ENCODE results near the gene DNAJB9.

DNA sequence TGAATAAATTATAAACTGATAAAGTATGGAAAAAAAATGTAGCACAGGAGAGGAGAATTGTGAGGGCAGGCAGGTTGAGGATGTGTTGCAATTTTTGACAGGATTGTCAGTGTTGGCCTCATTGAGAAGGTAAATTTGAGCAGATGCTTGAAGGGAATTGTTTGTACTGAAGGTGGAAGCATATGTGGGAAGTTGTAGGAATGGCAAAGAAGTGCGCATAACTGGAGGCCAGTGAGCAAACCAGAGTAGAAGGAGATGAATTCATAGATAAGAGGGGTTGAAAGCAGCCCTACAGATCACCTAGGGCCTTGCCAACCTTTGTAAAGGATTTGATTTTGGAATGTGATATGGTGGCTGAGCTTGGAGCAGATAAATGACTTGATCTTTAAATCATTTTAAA lies 6.4 kb downstream of the DNAJB9 start:
- TF ChIP-seq EZH2 (IDR thresholded peaks at IDR 0.05; ENCODE audit: insufficient read depth, poor library complexity, severe bottlenecking) (no peak), EZH2phosphoT487 (IDR thresholded peaks at IDR 0.05; ENCODE audit: insufficient read depth, low read depth) (no peak)

Measured in GM23248 (cell line).